Measurements from ENCODE around the gene LCORL. TPM values are rescaled to one million over a fixed set of nuclear protein-coding genes. Genes with fewer than 3 reads are reported as not detected.

The LCORL gene
- total and polyA plus RNA-seq, 2 donors: 4.5 to 46.5 TPM

- 84% methylated on average over 2 of the region's 2 CpGs for WGBS
- H3K27ac ChIP-seq (ENCODE audit: low read depth): no peak overlapping the region
- H3K36me3 ChIP-seq (ENCODE audit: insufficient read depth): no peaks in the 10 kb centered on the region
- H3K4me1 ChIP-seq (ENCODE audit: insufficient read depth): no peaks in the 10 kb centered on the region
- DNase-seq (ENCODE audit: extremely low spot score): no peak
- H3K4me3 ChIP-seq (ENCODE audit: low read depth, low read length): no peak overlapping the region
These were observed 82.5 kb downstream of the LCORL start for GRCh38 chr4:17939054-17939453.

GRCh38 chr4:17934286-17934685, 87.3 kb downstream of the LCORL start:
- H3K36me3 ChIP-seq (ENCODE audit: insufficient read depth): no peaks in the 10 kb centered on the region
- no peaks in the 10 kb centered on the region for H3K4me1 ChIP-seq (ENCODE audit: insufficient read depth)
- no peak overlapping the region for H3K27ac ChIP-seq (ENCODE audit: low read depth)
- H3K4me3 ChIP-seq (ENCODE audit: low read depth, low read length): no peak overlapping the region
- no peak for DNase-seq (ENCODE audit: extremely low spot score)

DNA sequence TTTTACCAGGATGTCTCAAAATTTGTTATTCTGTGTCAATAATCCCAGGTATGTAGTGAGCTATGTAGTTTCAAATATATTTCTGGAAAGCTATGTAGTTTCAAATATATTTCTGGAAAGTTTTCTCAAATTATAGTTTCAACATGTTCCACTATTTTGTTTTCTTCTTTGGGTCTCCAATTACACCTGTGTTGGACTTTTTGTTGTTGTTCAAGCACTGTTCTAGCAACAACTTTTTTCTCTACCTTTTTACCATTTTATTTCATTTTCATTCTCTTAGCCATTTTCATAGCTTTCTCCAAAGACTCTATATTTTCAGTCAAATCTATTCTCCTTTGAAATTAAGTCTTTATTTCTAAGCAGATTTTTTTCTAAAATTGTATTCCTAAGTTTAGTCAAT, 88.4 kb downstream of the LCORL start:
- Histone ChIP-seq H3K4me1 (ENCODE audit: insufficient read depth) (no peaks in the 10 kb centered on the region), H3K27ac (ENCODE audit: low read depth) (no peak overlapping the region), H3K4me3 (ENCODE audit: low read depth, low read length) (no peak overlapping the region), H3K36me3 (ENCODE audit: insufficient read depth) (no peaks in the 10 kb centered on the region)
- DNase-seq (ENCODE audit: extremely low spot score): no peak

DNA sequence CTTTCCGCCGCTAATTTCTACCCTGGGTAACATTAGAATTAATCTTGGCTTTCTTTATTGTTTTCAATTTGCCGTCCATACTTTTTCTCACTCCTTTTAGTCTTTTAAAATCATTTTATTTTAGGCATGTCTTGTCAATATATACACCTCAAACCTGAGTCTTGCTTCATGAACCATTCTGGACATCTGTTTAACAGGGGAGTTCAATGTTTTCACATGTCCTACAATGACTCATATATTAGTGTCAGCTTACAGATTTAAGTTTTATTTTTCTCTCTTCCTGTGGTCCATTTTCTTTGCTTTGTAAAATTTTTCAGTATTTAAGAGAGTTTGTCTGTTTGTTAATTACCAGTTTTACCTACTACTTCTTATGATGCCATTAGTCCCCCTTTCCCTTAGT, 89.5 kb downstream of the LCORL start:
- Histone ChIP-seq H3K4me1 (ENCODE audit: insufficient read depth) (no peaks in the 10 kb centered on the region), H3K36me3 (ENCODE audit: insufficient read depth) (no peaks in the 10 kb centered on the region), H3K27ac (ENCODE audit: low read depth) (no peak overlapping the region), H3K4me3 (ENCODE audit: low read depth, low read length) (no peak overlapping the region)
- DNase-seq (ENCODE audit: extremely low spot score): no peak
- WGBS: 64% methylated on average over 3 of the region's 3 CpGs

DNA sequence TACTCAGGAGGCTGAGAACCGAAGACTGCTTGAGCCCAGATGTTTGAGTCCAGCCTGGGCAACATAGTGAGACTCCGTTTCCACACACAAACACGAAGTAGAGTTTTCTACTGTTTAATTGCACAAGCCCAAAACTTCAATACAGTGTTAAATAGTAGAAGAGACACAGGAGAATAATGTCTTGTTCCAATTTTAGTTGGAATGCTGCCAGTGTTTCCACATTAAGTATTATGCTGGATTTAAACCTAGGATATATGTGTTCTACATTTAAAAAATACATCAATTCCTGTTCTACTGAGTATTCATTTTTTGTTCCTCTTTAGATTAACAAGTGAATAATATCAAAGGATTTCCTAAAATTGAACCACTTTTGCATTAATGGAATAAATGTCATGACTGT, 91.3 kb downstream of the LCORL start:
- whole genome bisulfite sequencing: 89% methylated on average over 3 of the region's 3 CpGs
- H3K4me3 ChIP-seq (ENCODE audit: low read depth, low read length): no peak overlapping the region
- H3K27ac ChIP-seq (ENCODE audit: low read depth): no peak overlapping the region
- no peaks in the 10 kb centered on the region for H3K36me3 ChIP-seq (ENCODE audit: insufficient read depth)
- no peak for DNase-seq (ENCODE audit: extremely low spot score)
- no peaks in the 10 kb centered on the region for H3K4me1 ChIP-seq (ENCODE audit: insufficient read depth)

DNA sequence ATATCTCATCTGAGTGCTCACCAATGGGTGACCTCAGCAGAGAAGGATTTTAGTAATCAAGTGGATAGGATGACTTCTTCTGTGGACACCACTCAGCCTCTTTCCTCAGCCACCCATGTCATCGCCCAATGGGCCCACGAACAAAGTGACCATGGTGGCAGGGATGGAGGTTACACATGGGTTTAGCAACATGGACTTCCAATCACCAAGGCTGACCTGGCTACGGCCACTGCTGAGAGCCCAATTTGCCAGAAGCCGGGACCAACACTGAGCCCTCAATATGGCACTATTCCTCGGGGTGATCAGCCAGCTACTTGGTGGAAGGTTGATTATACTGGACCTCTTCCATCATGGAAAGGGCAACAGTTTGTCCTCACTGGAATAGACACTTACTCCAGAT, 97.4 kb downstream of the LCORL start:
- H3K36me3 ChIP-seq (ENCODE audit: insufficient read depth): no peaks in the 10 kb centered on the region
- no peak overlapping the region for H3K4me3 ChIP-seq (ENCODE audit: low read depth, low read length)
- 97% methylated on average over 5 of the region's 5 CpGs for WGBS
- H3K4me1 ChIP-seq (ENCODE audit: insufficient read depth): no peaks in the 10 kb centered on the region
- no peak overlapping the region for H3K27ac ChIP-seq (ENCODE audit: low read depth)
- DNase-seq (ENCODE audit: extremely low spot score): no peak

DNA sequence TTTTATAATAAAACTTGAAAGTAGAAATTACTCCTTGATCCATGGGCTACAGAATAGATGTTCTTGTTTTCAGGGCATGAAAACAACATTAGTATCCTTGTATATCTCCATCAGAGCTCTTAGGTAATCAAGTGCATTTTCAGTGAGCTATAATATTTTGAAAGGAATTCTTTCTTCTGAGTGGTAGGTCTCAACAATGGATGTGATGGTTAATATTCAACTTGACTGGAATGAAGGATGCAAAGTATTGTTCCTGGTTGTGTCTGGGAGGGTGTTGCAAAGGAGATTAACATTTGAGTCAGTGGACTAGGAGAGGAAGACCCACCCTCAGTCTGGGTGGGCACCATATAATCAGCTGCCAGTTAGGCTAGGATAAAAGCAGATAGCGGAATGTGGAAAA, 100.1 kb downstream of the LCORL start:
- Histone ChIP-seq H3K4me3 (ENCODE audit: low read depth, low read length) (no peak overlapping the region), H3K36me3 (ENCODE audit: insufficient read depth) (no peaks in the 10 kb centered on the region), H3K27ac (ENCODE audit: low read depth) (no peak overlapping the region), H3K4me1 (ENCODE audit: insufficient read depth) (no peaks in the 10 kb centered on the region)
- WGBS: 100% methylated on average over 1 of the region's 1 CpG
- DNase-seq (ENCODE audit: extremely low spot score): no peak

- Histone ChIP-seq H3K36me3 (ENCODE audit: insufficient read depth) (no peaks in the 10 kb centered on the region), H3K4me1 (ENCODE audit: insufficient read depth) (no peaks in the 10 kb centered on the region), H3K4me3 (ENCODE audit: low read depth, low read length) (no peak overlapping the region), H3K27ac (ENCODE audit: low read depth) (no peak overlapping the region)
- 30% methylated on average over 1 of the region's 1 CpG for WGBS
- no peak for DNase-seq (ENCODE audit: extremely low spot score)
These were observed 100.9 kb downstream of the LCORL start for GRCh38 chr4:17920681-17921080.

DNA sequence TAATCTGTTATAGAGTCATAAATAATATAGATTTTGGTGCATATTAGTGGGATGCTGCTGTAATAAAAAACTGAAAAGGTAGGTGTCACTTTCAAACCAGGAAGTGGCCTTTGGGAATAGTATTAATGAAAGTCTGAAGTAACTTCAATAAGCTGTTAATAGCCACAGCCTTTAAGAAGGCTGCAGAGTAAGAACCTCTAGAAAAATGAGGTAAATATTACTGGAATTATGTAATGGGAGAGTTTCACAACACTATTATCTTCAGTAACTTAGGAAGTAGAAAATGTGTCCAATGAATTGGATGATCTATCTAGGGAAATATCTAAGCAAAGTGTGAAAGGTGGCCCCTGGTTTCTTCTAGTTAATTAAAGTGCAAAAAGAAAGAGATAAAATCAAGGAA, 106.1 kb downstream of the LCORL start:
- no peak overlapping the region for H3K27ac ChIP-seq (ENCODE audit: low read depth)
- no peak for DNase-seq (ENCODE audit: extremely low spot score)

DNA sequence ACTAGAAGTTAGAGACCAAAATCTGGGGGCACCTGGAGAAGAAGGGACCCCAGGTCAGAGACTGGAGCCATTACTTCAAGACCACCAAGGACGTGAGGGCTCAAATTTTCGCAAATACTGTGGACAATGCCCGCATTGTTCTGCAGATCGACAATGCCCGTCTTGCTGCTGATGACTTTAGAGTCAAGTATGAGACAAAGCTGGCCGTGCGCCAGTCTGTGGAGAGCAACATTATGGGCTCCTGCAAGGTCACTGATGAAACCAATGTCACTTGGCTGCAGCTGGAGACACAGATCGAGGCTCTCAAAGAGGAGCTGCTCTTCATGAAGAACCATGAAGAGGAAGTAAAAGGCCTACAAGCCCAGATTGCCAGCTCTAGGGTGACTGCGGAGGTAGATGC, 109.5 kb downstream of the LCORL start:
- DNase-seq (ENCODE audit: extremely low spot score): no peak
- no peaks in the 10 kb centered on the region for H3K4me1 ChIP-seq (ENCODE audit: insufficient read depth)
- 97% methylated on average over 9 of the region's 9 CpGs for WGBS
- no peak overlapping the region for H3K4me3 ChIP-seq (ENCODE audit: low read depth, low read length)
- no peak overlapping the region for H3K27ac ChIP-seq (ENCODE audit: low read depth)
- no peaks in the 10 kb centered on the region for H3K36me3 ChIP-seq (ENCODE audit: insufficient read depth)

More for the DNA sequence above, 106.1 kb downstream of the LCORL start:
- Histone ChIP-seq H3K4me1 (ENCODE audit: insufficient read depth) (no peaks in the 10 kb centered on the region), H3K36me3 (ENCODE audit: insufficient read depth) (no peaks in the 10 kb centered on the region), H3K4me3 (ENCODE audit: low read depth, low read length) (no peak overlapping the region)

GRCh38 chr4:17911608-17912007, 109.9 kb downstream of the LCORL start:
- WGBS: 96% methylated on average over 11 of the region's 11 CpGs
- Histone ChIP-seq H3K4me3 (ENCODE audit: low read depth, low read length) (no peak overlapping the region), H3K36me3 (ENCODE audit: insufficient read depth) (no peaks in the 10 kb centered on the region), H3K27ac (ENCODE audit: low read depth) (no peak overlapping the region), H3K4me1 (ENCODE audit: insufficient read depth) (no peaks in the 10 kb centered on the region)
- DNase-seq (ENCODE audit: extremely low spot score): no peak

- no peaks in the 10 kb centered on the region for H3K36me3 ChIP-seq (ENCODE audit: insufficient read depth)
- WGBS: 77% methylated on average over 2 of the region's 2 CpGs
- DNase-seq (ENCODE audit: extremely low spot score): no peak
- no peaks in the 10 kb centered on the region for H3K4me1 ChIP-seq (ENCODE audit: insufficient read depth)
- H3K27ac ChIP-seq (ENCODE audit: low read depth): no peak overlapping the region
- no peak overlapping the region for H3K4me3 ChIP-seq (ENCODE audit: low read depth, low read length)
These were observed 123.0 kb downstream of the LCORL start for GRCh38 chr4:17898553-17899055.

GRCh38 chr4:17895481-17895880, 126.1 kb downstream of the LCORL start:
- 98% methylated on average over 3 of the region's 3 CpGs for WGBS
- Histone ChIP-seq H3K27ac (ENCODE audit: low read depth) (no peak overlapping the region), H3K4me1 (ENCODE audit: insufficient read depth) (no peaks in the 10 kb centered on the region), H3K36me3 (ENCODE audit: insufficient read depth) (no peaks in the 10 kb centered on the region), H3K4me3 (ENCODE audit: low read depth, low read length) (no peak overlapping the region)
- no peak for DNase-seq (ENCODE audit: extremely low spot score)

DNA sequence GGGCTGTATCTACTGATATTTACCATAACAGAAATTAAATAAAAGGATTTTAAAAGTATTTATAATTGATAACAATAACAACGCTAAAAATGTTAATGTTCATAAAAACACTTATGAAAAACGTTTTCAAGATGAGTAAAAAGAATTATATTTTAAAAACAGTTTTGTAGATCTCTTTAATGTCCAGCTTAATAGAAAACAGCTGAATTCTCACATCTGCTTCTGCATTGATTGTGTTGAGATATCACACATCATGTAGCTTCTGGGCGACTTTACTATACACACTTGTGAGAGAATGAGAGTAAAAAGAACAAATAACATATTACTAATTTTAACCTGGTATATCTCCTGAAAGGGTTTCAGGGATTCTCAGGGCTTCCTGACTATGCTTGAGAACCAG, 127.1 kb downstream of the LCORL start:
- no peak for DNase-seq (ENCODE audit: extremely low spot score)
- H3K27ac ChIP-seq (ENCODE audit: low read depth): no peak overlapping the region
- WGBS: 60% methylated on average over 3 of the region's 3 CpGs
- H3K4me3 ChIP-seq (ENCODE audit: low read depth, low read length): no peak overlapping the region
- H3K36me3 ChIP-seq (ENCODE audit: insufficient read depth): no peaks in the 10 kb centered on the region
- H3K4me1 ChIP-seq (ENCODE audit: insufficient read depth): no peaks in the 10 kb centered on the region

DNA sequence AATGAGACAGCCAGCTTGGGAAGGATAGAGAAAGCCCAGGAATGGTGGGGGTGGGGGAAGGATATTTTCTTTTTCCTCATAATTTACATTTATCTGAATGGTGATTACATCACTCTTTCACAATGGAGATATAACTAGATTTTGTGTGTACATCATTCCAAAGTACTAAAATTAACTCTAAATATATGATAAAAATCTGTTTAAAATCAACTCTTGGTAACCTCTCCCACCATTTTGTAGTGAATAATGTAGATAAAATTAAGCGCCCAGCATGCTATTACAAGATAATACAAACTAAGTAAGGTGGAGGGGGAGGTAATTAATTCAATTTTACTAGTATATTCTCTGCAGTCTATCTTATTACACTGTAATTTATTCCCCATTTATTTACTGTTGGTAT, 131.9 kb downstream of the LCORL start:
- WGBS: 95% methylated on average over 1 of the region's 1 CpG
- no peak for DNase-seq (ENCODE audit: extremely low spot score)
- Histone ChIP-seq H3K27ac (ENCODE audit: low read depth) (no peak overlapping the region), H3K4me1 (ENCODE audit: insufficient read depth) (no peaks in the 10 kb centered on the region), H3K4me3 (ENCODE audit: low read depth, low read length) (no peak overlapping the region), H3K36me3 (ENCODE audit: insufficient read depth) (no peaks in the 10 kb centered on the region)

Data from urinary bladder (tissue), 4 donors.